Transverse colon (tissue), 4 donors: ENCODE results near the gene HSDL1.

Experiments used
- EP300 ChIP-seq: sonication (generic); formaldehyde crosslinking; IDR thresholded peaks from one replicate; pipeline ENCODE4 v1.6.1; 2017; ENCODE audit warnings: antibody characterized with exemption, low read depth
- POLR2A ChIP-seq: fragments of 450-650 bp; IDR thresholded peaks from one replicate; pipeline ENCODE4 v1.6.1; 2016; ENCODE audit warnings: antibody characterized with exemption, mild to moderate bottlenecking, moderate library complexity
- POLR2AphosphoS5 ChIP-seq, 3 donors: sonication (generic); formaldehyde crosslinking; IDR thresholded peaks; one replicate each; pipeline ENCODE4 v1.6.1; 2016; ENCODE audit warnings: antibody characterized with exemption in 3 of 3
- TF ChIP-seq, protein P1 (sequence below), 5 experiments: fragments of 200-600 bp in 3 of 5; fragments of 450-650 bp in 2 of 5; sonication (generic) in 3 of 5; IDR thresholded peaks; 1 replicate in 2 of 5; 2 replicates in 3 of 5; pipeline ENCODE4 v1.5.1; 2016 to 2017; ENCODE audit warnings: antibody characterized with exemption in 5 of 5, inconsistent platforms in 3 of 5, mild to moderate bottlenecking in 2 of 5, moderate library complexity in 1 of 5

DNA sequence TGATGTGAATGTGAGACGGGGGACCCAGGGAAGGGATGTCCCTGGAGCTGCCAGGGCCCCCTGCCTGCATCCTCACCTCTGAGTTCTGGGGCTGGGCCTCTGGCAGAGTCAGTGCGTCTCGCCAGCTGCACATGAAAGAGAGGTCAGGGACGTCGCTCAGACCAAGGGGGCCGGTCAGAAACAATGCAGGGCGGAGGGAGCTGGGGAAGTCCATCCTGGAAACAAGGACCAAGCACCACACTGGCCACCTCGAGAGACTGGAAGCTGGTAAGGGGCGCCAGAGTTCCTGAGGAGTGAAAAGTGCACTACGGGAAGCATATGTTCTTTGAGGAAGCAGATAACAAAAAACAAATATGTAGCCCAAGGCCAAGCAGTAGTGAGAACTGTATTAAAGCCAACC is 39.8 kb upstream of the HSDL1 start:
- TF ChIP-seq, protein P1, sequence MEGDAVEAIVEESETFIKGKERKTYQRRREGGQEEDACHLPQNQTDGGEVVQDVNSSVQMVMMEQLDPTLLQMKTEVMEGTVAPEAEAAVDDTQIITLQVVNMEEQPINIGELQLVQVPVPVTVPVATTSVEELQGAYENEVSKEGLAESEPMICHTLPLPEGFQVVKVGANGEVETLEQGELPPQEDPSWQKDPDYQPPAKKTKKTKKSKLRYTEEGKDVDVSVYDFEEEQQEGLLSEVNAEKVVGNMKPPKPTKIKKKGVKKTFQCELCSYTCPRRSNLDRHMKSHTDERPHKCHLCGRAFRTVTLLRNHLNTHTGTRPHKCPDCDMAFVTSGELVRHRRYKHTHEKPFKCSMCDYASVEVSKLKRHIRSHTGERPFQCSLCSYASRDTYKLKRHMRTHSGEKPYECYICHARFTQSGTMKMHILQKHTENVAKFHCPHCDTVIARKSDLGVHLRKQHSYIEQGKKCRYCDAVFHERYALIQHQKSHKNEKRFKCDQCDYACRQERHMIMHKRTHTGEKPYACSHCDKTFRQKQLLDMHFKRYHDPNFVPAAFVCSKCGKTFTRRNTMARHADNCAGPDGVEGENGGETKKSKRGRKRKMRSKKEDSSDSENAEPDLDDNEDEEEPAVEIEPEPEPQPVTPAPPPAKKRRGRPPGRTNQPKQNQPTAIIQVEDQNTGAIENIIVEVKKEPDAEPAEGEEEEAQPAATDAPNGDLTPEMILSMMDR (IDR thresholded peaks at IDR 0.05), result no peak
- TF ChIP-seq POLR2A (no peak), EP300 (no peak), POLR2AphosphoS5 (IDR thresholded peaks at IDR 0.05) (no peak)
